HEK293 (cell line): Measurements from ENCODE around the gene BCAS3.
A peak's percentile ranks its signal among the peaks of the same experiment; 100 is the strongest.

Experiments used
- CTCF ChIA-PET: fragments of 350-600 bp; formaldehyde crosslinking; extraction: SDS; loops from one replicate; lab custom pipeline; 2021; ENCODE audit warnings: antibody characterized with exemption; lab: Yijun Ruan, JAX
- POLR2A ChIA-PET: fragments of 300-600 bp; formaldehyde crosslinking; extraction: SDS; loops from one replicate; lab custom pipeline; 2020; ENCODE audit warnings: antibody characterized with exemption, inconsistent platforms; lab: Yijun Ruan, JAX
- H3K27ac ChIP-seq: fragments of 200-500 bp; sonication (Bioruptor generic); 2 replicates; pipeline ENCODE4 v1.5.1; 2014; ENCODE audit warnings: low read depth, low read length, control low read depth, inconsistent platforms; ENCODE audit errors: extremely low read depth
- H3K36me3 ChIP-seq, 2 experiments: fragments of 200-500 bp in 1 of 2; sonication (Bioruptor generic) in 1 of 2; 1 replicate in 1 of 2; 2 replicates in 1 of 2; pipeline ENCODE4 v1.5.1; 2014 to 2017; ENCODE audit warnings: inconsistent platforms in 2 of 2, low read length in 2 of 2; ENCODE audit not compliant: control insufficient read depth in 2 of 2, insufficient read depth in 1 of 2
- H3K4me1 ChIP-seq: fragments of 200-500 bp; sonication (Bioruptor generic); 2 replicates; pipeline ENCODE4 v1.5.1; 2014; ENCODE audit warnings: mild to moderate bottlenecking, low read length, inconsistent platforms; ENCODE audit not compliant: control insufficient read depth, insufficient read depth
- H3K4me3 ChIP-seq: 2 replicates; pipeline ENCODE4 v1.5.1; 2011; ENCODE audit warnings: low read depth, mild to moderate bottlenecking, control low read depth, low read length, moderate library complexity
- H3K9me3 ChIP-seq: fragments of 200-500 bp; sonication (Bioruptor generic); 2 replicates; pipeline ENCODE4 v1.5.1; 2014; ENCODE audit warnings: low read depth, low read length, inconsistent platforms; ENCODE audit not compliant: control insufficient read depth, insufficient read depth
- CTCF ChIP-seq: fragments of 450-650 bp; formaldehyde crosslinking; IDR thresholded peaks from 2 replicates; pipeline ENCODE4 v1.5.1; 2016; ENCODE audit warnings: missing biosample characterization, missing genetic modification characterization
- FEZF1 ChIP-seq: fragments of 450-650 bp; formaldehyde crosslinking; IDR thresholded peaks from 2 replicates; pipeline ENCODE4 v1.5.1; 2016; ENCODE audit warnings: missing biosample characterization, missing genetic modification characterization
- GLI4 ChIP-seq: fragments of 450-650 bp; formaldehyde crosslinking; IDR thresholded peaks from 2 replicates; pipeline ENCODE4 v1.5.1; 2016; ENCODE audit warnings: missing biosample characterization, missing genetic modification characterization
- HOXC10 ChIP-seq: sonication (generic); formaldehyde crosslinking; IDR thresholded peaks from 2 replicates; pipeline ENCODE4 v1.8.1; 2023; ENCODE audit warnings: mild to moderate bottlenecking, missing genetic modification reagents
- KLF7 ChIP-seq: fragments of 450-650 bp; formaldehyde crosslinking; IDR thresholded peaks from 2 replicates; pipeline ENCODE4 v1.5.1; 2016; ENCODE audit warnings: missing biosample characterization, missing genetic modification characterization, borderline replicate concordance
- PRDM10 ChIP-seq: fragments of 450-650 bp; formaldehyde crosslinking; IDR thresholded peaks from 2 replicates; pipeline ENCODE4 v1.5.1; 2016; ENCODE audit warnings: missing biosample characterization, missing genetic modification characterization
- SCRT2 ChIP-seq: fragments of 450-650 bp; formaldehyde crosslinking; IDR thresholded peaks from 2 replicates; pipeline ENCODE4 v1.5.1; 2016; ENCODE audit warnings: missing biosample characterization, missing genetic modification characterization
- ZNF202 ChIP-seq: fragments of 450-650 bp; formaldehyde crosslinking; IDR thresholded peaks from 2 replicates; pipeline ENCODE4 v1.5.1; 2016; ENCODE audit warnings: missing biosample characterization, missing genetic modification characterization, borderline replicate concordance
- ZNF274 ChIP-seq, 2 experiments: fragments of 200-500 bp in 1 of 2; fragments of 450-650 bp in 1 of 2; sonication (Bioruptor generic) in 1 of 2; formaldehyde crosslinking in 1 of 2; IDR thresholded peaks; 2 replicates each; pipeline versions ENCODE4 v1.5.1 to v1.6.1; 2014 to 2016; ENCODE audit warnings: borderline replicate concordance in 1 of 2, inconsistent platforms in 1 of 2, low read length in 1 of 2, missing biosample characterization in 1 of 2, missing genetic modification characterization in 1 of 2
- ZNF292 ChIP-seq: fragments of 450-650 bp; formaldehyde crosslinking; IDR thresholded peaks from 2 replicates; pipeline ENCODE4 v1.5.1; 2016; ENCODE audit warnings: low read depth, missing biosample characterization, missing genetic modification characterization, borderline replicate concordance
- ZNF335 ChIP-seq: fragments of 450-650 bp; formaldehyde crosslinking; conservative IDR thresholded peaks from 2 replicates; pipeline ENCODE4 v1.5.1; 2016; ENCODE audit warnings: missing biosample characterization, missing genetic modification characterization
- ZNF362 ChIP-seq: fragments of 450-650 bp; formaldehyde crosslinking; IDR thresholded peaks from 2 replicates; pipeline ENCODE4 v1.5.1; 2016; ENCODE audit warnings: missing biosample characterization, missing genetic modification characterization
- ZNF394 ChIP-seq: fragments of 450-650 bp; formaldehyde crosslinking; IDR thresholded peaks from 2 replicates; pipeline ENCODE4 v1.5.1; 2016; ENCODE audit warnings: missing biosample characterization, missing genetic modification characterization, mild to moderate bottlenecking, moderate library complexity, borderline replicate concordance
- ZNF404 ChIP-seq: fragments of 450-650 bp; formaldehyde crosslinking; IDR thresholded peaks from 2 replicates; pipeline ENCODE4 v1.5.1; 2017; ENCODE audit warnings: missing biosample characterization, missing genetic modification characterization
- ZNF473 ChIP-seq: fragments of 450-650 bp; formaldehyde crosslinking; IDR thresholded peaks from 2 replicates; pipeline ENCODE4 v1.5.1; 2017; ENCODE audit warnings: missing biosample characterization, missing genetic modification characterization
- ZNF600 ChIP-seq: fragments of 450-650 bp; formaldehyde crosslinking; IDR thresholded peaks from 2 replicates; pipeline ENCODE4 v1.5.1; 2016; ENCODE audit warnings: missing biosample characterization, missing genetic modification characterization
- ZNF660 ChIP-seq: fragments of 450-650 bp; IDR thresholded peaks from 2 replicates; pipeline ENCODE4 v1.5.1; 2018; ENCODE audit warnings: missing biosample characterization, mild to moderate bottlenecking, missing genetic modification characterization
- ZNF664 ChIP-seq: fragments of 450-650 bp; formaldehyde crosslinking; IDR thresholded peaks from 2 replicates; pipeline ENCODE4 v1.5.1; 2016; ENCODE audit warnings: missing biosample characterization, missing genetic modification characterization
- ZNF670 ChIP-seq: fragments of 450-650 bp; formaldehyde crosslinking; IDR thresholded peaks from 2 replicates; pipeline ENCODE4 v1.5.1; 2016; ENCODE audit warnings: missing biosample characterization, missing genetic modification characterization, low read depth
- ZNF677 ChIP-seq: fragments of 450-650 bp; IDR thresholded peaks from 2 replicates; pipeline ENCODE4 v1.5.0; 2018; ENCODE audit warnings: missing biosample characterization, mild to moderate bottlenecking, missing genetic modification characterization, moderate library complexity

Gene BCAS3

GRCh38 chr17:61282377-61282776 is 604.7 kb downstream of the BCAS3 start (continued):
- TF ChIP-seq CTCF (tag by site-specific recombination) (no peak), ZNF202 (tag by site-specific recombination) (no peak), ZNF292 (no peak), ZNF394 (tag by site-specific recombination) (no peak)

GRCh38 chr17:61283043-61283442 is 605.4 kb downstream of the BCAS3 start:
- no peaks in the 10 kb centered on the region for H3K36me3 ChIP-seq
- CTCF ChIA-PET = interaction anchor here (0.5 to 1.6 kb wide), 3 partner anchors 80 to 563 kb away, joined by 4 read pairs; no protein-coding TSS in a partner anchor

GRCh38 chr17:61284174-61284573 is 606.5 kb downstream of the BCAS3 start:
- POLR2A ChIA-PET = no interaction called here
- Histone ChIP-seq H3K36me3 (no peaks in the 10 kb centered on the region), H3K9me3 (no peaks in the 10 kb centered on the region), H3K4me3 (no peak overlapping the region), H3K27ac (peak overlapping the region; percentile 19; the same call in 1 of the 2 replicates), H3K4me1 (peaks cover 22% of the 10 kb centered on the region)
- CTCF ChIA-PET = no interaction called here
- TF ChIP-seq ZNF362 (tag by site-specific recombination) = no peak

More at GRCh38 chr17:61283043-61283442, 605.4 kb downstream of the BCAS3 start:
- no peak for TF ChIP-seq HOXC10 (CRISPR knock-in tag)
- TF ChIP-seq ZNF670 = no peak
- no peak for TF ChIP-seq ZNF473 (tag by site-specific recombination)
- TF ChIP-seq ZNF600 = no peak
- no peak for TF ChIP-seq KLF7 (tag by site-specific recombination)
- no peak for TF ChIP-seq SCRT2 (tag by site-specific recombination)
- TF ChIP-seq ZNF404 (tag by site-specific recombination) = no peak
- no peak for TF ChIP-seq ZNF362 (tag by site-specific recombination)
- TF ChIP-seq ZNF664 (tag by site-specific recombination) = no peak
- no peak for TF ChIP-seq ZNF335
- TF ChIP-seq ZNF660 (tag by site-specific recombination) = no peak
- no peak for TF ChIP-seq FEZF1 (tag by site-specific recombination)
- no peak for TF ChIP-seq PRDM10
- no peak for TF ChIP-seq ZNF274 (IDR thresholded peaks at IDR 0.05; ENCODE audit: low read length)
- TF ChIP-seq ZNF274 (tag by site-specific recombination; IDR thresholded peaks at IDR 0.05; ENCODE audit: borderline replicate concordance) = no peak
- no peak for TF ChIP-seq GLI4 (tag by site-specific recombination)
- TF ChIP-seq ZNF677 (tag by site-specific recombination) = no peak
- POLR2A ChIA-PET = no interaction called here
- no peak overlapping the region for H3K4me3 ChIP-seq
- H3K4me1 ChIP-seq = peaks cover 22% of the 10 kb centered on the region
- no peak overlapping the region for H3K27ac ChIP-seq
- H3K9me3 ChIP-seq = no peaks in the 10 kb centered on the region
